HG03196 (cell line): ENCODE data around the gene PDIA3.
"Not testable (repeated sequence)": the region's sequence is repeated elsewhere in the genome, so short reads cannot be mapped to it uniquely, and the experiment has no call there.

Experiments used
- ATAC-seq: cut with Tn5 transposase; IDR thresholded peaks from one replicate; pipeline ENCODE4 v1.9.1; 2021; ENCODE audit not compliant: unreplicated experiment

The PDIA3 gene

DNA sequence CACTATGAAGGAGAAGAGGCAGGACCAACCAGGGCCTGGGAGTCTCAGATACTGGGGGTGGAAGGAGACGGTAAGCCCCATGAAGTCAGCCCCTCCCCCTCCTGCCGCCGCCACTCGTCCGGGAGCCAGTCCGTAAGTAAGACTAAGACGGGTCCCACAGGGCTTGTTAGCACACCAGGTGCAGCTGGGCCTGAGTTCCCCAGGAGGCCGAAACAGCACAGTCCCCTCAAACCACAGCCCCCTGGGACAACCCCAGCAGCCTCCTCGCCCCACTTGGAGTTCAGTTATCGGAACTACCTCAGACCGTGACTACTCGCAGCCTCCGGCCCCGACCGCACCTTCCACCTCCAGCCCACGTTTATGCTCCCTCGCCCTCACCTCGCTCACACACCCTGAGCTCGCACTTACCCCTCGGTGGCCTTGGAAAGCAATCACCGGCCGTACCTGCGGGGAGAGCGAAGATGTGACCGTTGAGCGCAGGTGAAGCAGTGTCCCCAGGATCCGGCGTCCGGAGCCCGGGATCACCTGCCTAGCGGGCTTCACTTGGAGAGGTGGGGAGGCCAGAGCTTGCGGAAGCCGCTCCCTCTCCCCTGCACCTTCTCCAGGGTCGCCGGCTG lies 30.0 kb downstream of the PDIA3 start:
- ATAC-seq, result peak; percentile 64

GRCh38 chr15:43776718-43777266 lies 30.6 kb downstream of the PDIA3 start, which contains the start of gene ELL3:
TSS of gene ELL3 (minus strand) at chr15:43776966. CDS start at chr15:43776901, 65 bp downstream.
- peak; percentile 36 for ATAC-seq

DNA sequence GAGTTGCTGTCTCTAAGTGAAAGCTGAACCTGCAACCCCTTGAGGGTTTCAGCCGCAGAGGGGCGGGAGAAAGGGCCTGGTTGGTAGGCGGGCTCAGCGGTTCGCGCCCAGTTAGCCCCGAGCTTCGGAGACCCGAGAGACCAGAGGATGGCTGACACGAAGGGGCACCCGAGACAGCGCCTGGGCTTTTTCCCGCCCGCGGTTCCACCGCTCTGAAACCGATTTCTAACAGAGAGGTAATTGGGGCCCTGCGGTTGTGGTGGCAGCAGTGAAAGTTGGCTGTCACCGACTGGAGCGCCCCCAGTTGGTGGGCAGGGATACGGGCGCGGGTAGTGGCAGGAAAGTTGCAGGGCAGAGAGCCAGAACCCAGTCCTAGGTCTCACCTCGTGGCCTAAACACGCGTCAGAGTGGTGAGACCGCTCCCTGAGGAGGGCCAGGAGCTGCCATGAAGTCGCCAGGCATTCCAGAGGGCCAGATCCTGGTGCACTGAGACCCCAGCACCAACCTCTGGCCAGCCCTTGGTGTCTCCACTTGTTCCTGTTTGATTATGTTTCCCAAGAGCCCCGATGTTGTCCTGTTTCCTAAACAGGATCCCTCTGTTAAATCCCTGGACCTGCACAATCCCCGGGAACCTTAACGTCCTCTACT lies 31.2 kb downstream of the PDIA3 start:
- peak; percentile 50 for ATAC-seq

DNA sequence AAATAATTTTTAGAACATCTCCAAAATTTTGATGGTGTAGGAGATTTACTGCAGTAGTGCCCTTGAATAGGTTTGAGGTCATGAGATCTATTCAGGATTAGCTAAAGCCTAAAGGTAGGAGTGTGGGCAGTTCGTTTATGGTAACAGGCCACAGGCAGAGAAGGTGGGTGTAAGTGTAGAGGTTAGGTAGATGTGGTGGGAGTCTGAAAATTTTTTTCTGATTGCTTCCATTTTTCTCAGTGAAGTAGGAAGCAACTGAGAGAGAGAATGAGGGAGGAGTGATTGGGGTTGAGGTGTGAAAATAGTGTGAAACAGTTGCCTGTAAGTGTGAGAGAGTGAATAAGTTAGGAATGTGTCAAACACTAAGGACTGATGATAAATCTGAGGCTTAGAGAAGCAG lies 32.8 kb downstream of the PDIA3 start:
- ATAC-seq, result no peak

DNA sequence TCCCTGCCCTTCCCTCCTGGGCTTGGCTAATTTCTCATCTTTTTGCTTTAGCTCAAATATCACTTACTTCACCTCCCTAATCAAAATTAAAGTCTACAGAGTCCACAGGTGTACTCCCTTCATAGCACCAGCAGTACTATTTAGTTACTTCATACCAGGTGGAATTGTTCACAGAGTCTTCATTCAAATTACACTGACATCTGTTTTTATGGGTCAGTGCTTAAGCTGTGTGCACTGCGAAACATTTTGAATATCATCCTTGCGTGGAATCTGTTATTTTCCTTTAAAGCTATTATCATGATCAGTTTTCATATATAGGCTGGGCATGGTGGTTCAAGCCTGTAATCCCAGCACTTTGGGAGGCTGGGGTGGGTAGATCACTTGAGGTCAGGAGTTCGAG lies 43.2 kb downstream of the PDIA3 start:
- no peak for ATAC-seq

DNA sequence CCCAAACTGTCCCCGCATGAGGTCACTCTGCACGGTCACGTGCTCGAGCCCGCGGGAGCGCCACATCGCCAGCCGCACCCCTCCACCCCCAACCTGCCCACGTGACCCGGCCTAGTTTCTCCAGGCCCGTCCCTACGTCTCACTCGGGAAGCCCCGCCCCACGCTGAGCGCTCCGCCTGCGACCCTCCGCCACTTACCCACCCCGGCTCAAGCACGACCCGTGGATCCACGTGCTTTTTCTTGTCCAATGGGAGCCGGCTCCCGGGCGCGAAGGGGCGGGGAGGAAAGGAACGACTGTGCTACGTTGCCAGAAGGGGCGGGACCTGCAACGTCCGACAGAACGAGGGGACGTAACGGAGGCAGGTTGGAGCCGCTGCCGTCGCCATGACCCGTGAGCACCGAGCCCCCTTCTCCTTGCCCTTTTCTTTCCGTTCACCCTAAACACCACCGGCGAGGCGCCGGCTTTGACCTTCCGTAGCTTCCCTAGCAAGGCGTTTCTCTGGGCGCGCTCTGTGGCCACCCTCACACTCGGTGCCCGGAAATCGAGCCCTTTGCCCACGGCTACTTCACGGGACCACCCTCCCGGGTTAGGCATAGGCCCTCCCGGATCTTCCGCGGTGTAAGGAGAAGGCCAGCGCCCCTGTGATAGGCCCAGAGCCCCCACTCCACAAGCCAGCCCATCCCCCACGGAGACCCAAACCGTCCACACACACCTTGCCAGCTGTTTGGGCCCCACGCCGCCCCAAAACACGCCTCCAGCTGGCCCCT lies 45.9 kb downstream of the PDIA3 start, which contains the start of gene SERF2:
Gene SERF2, plus strand, starts transcription at position 328 of the 768 bp plus-strand sequence. Its CDS starts 57 bp downstream, at position 385.
- ATAC-seq, result peak; percentile 89

- no peak for ATAC-seq
Measured at GRCh38 chr15:43792761-43793476, 46.7 kb downstream of the PDIA3 start.

DNA sequence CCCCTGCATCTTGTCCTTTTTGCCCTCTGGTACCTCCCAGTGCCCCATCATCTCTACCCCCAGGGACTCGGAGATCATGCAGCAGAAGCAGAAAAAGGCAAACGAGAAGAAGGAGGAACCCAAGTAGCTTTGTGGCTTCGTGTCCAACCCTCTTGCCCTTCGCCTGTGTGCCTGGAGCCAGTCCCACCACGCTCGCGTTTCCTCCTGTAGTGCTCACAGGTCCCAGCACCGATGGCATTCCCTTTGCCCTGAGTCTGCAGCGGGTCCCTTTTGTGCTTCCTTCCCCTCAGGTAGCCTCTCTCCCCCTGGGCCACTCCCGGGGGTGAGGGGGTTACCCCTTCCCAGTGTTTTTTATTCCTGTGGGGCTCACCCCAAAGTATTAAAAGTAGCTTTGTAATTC lies 47.4 kb downstream of the PDIA3 start:
- ATAC-seq, result no peak

DNA sequence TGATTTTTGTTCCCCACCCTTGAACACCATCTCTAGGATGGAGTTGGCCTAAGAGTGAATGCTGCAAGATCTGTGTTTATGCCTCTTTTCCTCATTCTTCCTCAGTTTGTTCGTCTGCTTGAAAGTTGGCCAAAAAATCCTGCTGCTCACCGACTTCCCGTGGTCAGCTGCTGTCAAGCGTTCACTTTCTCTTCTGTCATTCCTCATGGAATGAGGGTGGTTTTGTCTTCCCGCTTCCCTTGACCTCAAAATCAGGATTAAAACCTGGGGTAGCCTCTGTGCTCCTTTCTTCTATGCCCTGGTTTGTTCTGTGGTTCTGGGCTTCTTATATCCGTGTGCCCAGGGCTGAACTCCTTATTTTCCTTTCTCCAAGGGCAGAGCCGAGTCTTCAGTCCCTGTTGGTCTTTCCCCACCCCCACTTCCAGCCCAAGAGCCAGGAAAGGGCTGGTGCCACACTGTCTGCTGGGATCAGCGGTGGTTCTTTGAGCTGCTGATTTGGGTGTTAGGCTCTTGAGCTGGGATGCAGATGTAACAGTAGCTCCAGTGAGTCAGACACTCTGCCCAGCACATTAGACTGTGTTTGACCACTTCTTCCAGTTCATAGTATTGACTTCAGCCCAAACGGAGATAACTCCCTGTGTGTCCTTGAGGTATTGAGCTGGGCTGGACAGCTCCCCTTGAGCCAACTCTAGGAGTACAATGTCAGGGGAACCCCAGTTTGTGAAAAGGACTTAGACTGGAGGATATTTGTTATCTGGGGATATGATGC lies 48.2 kb downstream of the PDIA3 start:
- ATAC-seq, result no peak

GRCh38 chr15:43795197-43795596 lies 49.0 kb downstream of the PDIA3 start:
- no peak for ATAC-seq

DNA sequence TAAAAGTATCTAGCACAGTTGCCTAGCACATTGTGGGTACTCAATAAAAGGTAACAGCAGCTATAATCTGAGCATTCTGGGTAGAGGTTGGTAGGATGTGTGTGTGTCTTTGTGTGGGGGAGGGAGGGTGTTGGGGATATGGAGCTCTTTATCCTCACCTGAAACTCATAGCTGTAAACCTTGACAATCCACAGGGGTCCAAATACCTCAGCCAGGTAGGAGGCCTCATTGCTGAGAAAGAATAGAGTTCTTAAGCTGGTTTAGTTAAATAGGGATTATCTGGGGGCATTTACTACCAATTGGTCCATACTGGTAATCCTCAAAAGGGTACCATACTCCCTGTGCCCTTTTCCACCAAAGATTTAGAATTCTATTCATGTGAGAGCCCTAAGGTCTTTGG lies 49.8 kb downstream of the PDIA3 start:
- no peak for ATAC-seq

GRCh38 chr15:43796566-43796965 lies 50.3 kb downstream of the PDIA3 start:
- no peak for ATAC-seq

GRCh38 chr15:43799209-43799944 lies 53.1 kb downstream of the PDIA3 start:
- ATAC-seq, result no peak

DNA sequence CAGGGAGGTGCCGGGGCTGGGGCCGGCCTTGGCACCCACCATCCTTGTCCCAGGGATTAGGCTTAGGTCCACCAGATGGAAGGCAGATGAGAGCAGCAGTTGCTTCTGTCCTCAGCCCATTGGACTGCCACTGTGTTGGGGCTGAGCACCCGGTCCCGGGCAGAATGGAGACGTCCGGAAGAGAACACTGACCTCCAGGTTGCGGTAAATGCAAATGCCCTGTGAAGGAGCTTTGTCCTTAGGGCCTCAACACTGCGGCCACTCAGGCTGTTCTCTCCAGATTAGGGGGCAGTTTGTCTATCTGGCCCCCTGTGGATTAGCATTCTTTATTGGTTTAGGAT lies 53.7 kb downstream of the PDIA3 start, which contains the start of gene SERINC4:
Gene SERINC4, minus strand, starts transcription at position 276 of the 341 bp plus-strand sequence. Its CDS starts 234 bp downstream, at position 42.
- no peak for ATAC-seq

DNA sequence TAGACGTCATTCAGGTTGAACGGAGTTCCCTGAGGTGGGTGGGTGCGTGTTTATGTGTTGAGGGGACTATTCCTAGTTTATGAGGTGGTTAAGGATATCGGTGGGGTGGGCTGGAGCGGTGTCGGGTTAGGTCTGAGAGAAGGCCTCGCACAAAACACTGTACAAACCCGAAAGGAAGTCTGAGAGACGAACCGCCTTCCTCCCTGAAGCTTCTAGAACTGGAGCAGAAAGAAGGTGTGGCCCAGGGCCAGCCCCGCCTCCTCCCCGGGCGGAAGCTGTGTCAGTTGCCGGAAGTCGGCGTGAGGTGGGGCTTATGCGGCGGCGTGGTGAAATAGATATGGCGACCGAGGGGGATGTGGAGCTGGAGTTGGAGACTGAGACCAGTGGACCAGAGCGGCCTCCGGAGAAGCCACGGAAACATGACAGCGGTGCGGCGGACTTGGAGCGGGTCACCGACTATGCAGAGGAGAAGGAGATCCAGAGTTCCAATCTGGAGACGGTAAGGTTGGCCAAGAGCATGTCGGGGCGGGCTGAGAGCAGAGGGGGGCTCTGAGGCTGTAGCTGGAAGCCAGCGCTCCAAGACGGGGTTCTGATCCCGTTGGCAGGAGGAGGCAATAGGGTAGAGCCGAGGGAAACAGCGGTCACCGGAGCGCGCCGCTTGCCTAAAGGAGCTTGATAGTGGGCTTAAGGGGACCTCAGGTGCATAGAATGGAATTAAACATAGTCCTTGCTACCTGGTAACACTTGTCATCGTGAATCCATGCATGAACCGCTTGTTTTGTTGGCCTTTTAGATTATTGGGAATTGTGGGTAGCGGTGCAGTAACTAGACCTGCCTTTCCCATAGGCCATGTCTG lies 54.3 kb downstream of the PDIA3 start, which contains the start of gene HYPK:
Gene HYPK, plus strand, starts transcription at position 314 of the 856 bp plus-strand sequence. Its CDS starts 24 bp downstream, at position 338.
- peak; percentile 81 for ATAC-seq

DNA sequence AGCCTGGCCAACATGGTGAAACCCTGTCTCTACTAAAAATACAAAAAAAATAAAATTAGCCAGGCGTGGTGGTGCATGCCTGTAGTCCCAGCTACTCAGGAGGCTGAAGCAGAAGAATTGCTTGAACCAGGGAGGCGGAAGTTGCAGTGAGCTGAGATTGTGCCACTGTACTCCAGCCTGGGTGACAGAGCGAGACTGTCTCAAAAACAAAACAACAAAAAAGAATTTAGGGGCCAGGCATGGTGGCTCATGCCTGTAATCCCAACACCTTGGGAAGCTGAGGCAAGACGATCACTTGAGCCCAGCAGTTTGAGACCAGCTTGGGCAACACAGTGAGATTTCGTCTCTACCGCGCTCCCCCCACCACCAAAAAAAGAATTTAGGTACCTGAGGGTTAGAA lies 56.4 kb downstream of the PDIA3 start:
- not testable (repeated sequence) for ATAC-seq

DNA sequence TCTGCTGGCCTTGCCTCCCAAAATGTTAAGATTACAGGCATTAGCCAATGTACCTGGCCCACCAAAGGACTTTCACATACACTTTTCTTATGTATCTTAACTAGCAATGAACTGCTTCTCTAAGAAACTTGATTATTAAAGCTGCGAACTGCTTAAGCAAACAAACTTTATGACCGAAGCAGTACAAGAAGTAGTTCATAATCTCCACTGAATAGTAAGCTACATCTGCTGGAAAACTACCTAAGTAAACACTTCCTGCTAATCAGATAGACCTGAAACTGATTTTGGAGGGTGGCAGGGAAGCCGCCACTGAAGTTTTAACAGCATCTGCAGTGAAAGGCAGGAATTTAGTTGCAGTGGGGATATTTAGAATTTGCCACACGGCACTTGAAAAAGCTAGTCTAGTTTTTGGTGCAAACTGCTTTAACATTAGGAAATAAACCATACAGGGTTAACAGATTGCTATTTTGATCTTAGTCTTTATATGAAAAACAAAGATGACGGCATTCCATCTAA lies 62.3 kb downstream of the PDIA3 start:
- ATAC-seq, result no peak
